Gastrocnemius medialis (tissue), 4 donors: ENCODE measurements around the gene ZC3H12A.

Experiments
- CTCF ChIP-seq, 5 experiments: fragments of 450-650 bp in 3 of 5; fragments of 200-600 bp in 2 of 5; sonication (generic) in 2 of 5; IDR thresholded peaks in 4 of 5; conservative IDR thresholded peaks in 1 of 5; 1 replicate in 4 of 5; 2 replicates in 1 of 5; pipeline ENCODE4 v1.5.1; 2016 to 2019; ENCODE audit warnings: antibody characterized with exemption in 5 of 5, mild to moderate bottlenecking in 3 of 5, moderate library complexity in 3 of 5
- POLR2A ChIP-seq, 2 donors: fragments of 450-650 bp; IDR thresholded peaks; one replicate each; pipeline ENCODE4 v1.6.1; 2017; ENCODE audit warnings: antibody characterized with exemption in 2 of 2, mild to moderate bottlenecking in 2 of 2, moderate library complexity in 2 of 2

DNA sequence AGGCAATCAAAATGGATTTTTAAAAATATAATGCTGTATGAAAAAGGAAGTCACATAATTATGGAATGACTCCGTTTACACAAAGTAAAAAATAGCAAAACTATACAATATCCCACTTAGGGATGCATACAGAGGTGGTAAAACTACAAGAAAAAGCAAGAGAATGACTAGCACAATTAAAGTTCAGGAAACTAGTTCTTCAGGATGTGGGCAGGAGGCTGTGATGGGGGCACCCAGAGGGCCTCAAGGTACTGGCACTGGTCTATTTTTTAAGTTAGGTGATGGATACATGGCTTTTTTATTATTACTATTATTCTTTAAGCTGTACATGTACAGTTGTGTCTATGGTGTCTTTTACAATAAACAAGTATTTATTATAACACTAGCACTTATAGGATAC is 1.4 kb upstream of the ZC3H12A start:
- no peak for TF ChIP-seq CTCF (IDR thresholded peaks at IDR 0.05 in 4 of 5, conservative IDR thresholded peaks at IDR 0.05 in 1 of 5)
- no peak for TF ChIP-seq POLR2A (IDR thresholded peaks at IDR 0.05)
